ENCODE measurements around the gene CFAP77. TPM values are rescaled to one million over a fixed set of nuclear protein-coding genes. Genes with fewer than 3 reads are reported as not detected.
A peak's percentile ranks its signal among the peaks of the same experiment; 100 is the strongest.

Gene CFAP77
- total and polyA plus RNA-seq, 2 experiments from 2014 or later = not detected

DNA sequence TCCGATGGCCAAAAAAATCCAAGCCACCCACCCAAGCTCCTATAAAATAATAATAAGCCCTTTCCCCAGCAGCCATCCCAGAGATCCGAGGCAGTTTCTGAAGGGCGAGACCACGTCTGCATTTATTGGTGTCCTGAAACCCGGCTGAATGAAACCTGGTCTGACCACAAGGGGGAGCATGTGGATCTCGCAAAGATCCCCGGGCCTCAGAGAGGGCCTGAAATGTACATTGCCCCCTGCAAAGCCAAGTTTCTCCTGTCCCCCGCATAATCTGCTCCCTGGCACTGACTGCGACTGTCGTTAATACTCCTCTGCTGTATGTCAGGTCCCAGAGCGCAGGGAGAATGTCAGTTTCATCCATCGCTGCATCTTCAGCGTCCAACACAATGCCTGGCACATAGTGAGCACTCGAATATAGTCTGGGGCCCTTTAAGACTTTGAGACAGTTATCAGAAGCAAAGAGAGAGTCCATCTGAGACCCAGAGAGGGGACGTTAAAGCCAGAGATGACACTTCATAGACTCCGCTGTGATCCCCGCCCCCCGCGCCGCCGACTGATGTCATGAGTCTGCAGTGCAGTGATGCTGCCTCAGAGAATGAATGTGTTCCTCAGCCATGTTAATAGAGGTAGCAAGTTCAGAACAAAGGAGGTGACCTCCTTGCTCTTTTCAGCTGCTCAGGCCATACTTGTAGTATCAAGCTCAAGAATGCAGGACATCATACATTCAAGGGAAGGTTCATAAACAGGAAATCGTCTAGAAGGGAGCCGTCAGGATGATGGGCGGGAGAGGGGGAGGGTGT lies 97.9 kb downstream of the CFAP77 start:
- in situ Hi-C loops (cut with MboI) = loop anchor here (10.0 kb wide), 1 partner anchor 287 kb away; no protein-coding TSS in a partner anchor
- no peak for TF ChIP-seq EZH2phosphoT487 (IDR thresholded peaks at IDR 0.05; ENCODE audit: insufficient read depth, low read depth)
- no peak for TF ChIP-seq EZH2 (IDR thresholded peaks at IDR 0.05; ENCODE audit: insufficient read depth, poor library complexity, severe bottlenecking)
- DNase-seq = peak; percentile 75
- Histone ChIP-seq H3K9me3 (ENCODE audit: low read depth) (no peaks in the 10 kb centered on the region), H2AFZ (no peak overlapping the region), H3K79me2 (ENCODE audit: insufficient read depth) (no peaks in the 10 kb centered on the region), H3K9ac (no peak overlapping the region), H3K27ac (no peak overlapping the region), H3K4me2 (ENCODE audit: unreplicated experiment) (no peak overlapping the region), H4K20me1 (ENCODE audit: insufficient read depth) (no peaks in the 10 kb centered on the region), H3K4me1 (ENCODE audit: insufficient read depth) (no peaks in the 10 kb centered on the region), H3K4me3 (no peak overlapping the region), H3K36me3 (ENCODE audit: low read depth) (no peaks in the 10 kb centered on the region), H3K9me2 (ENCODE audit: insufficient read depth) (no peaks in the 10 kb centered on the region), H3K27me3 (replicated peaks; ENCODE audit: insufficient read depth) (peaks cover 44% of the 10 kb centered on the region), H3F3A (ENCODE audit: insufficient read depth) (no peaks in the 10 kb centered on the region)
- 39 to 40% methylated on average over 24 of the region's 24 CpGs for WGBS, 2 experiments (ENCODE audit: low coverage in 1 of 2, low lambda C conversion rate in 2 of 2, missing lambda C conversion rate in 2 of 2)

DNA sequence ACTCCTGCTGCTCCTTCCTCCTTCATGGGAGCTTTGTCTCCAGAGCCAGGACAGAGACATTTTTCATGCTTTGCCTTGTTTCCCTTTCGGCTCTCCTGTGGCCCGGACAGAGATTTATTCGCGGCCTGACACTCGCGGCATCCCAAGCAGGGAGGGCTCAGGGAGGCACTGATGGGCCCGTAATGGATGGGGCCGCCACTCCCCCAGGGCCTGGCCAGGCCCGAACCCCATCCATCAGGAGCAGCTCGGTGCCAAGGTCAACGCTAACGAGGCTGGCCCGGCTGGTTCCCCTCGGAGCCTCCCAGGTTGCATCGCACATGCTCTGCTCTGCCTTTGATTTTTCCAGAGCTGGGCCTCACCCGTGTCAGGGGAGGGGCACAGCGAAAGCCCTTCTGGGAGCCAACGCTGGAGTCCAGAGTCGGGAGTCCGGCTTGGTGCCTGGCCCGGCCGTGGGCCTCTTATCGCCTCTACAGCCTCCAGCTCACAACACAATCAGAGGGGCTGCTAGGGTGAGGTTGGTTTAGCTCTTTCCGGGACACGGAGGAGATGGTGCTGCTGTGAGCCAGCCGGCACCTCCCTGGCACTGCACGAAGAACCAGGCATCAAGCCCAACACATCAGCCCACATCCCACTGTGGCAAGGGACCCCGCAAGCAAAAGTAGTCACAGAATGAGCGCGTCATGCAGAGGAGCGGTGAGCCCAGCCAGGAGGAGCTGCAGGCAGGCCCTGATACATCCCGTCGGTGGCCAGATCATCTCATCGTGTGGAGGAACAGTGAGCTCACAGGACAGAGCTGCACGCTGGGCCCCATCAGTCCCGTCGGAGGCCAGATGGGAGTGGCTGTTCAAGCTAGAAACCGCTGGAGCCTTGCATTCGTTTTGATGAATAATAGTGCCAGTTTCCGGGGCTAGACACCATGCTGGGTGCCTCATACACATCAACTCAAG lies 100.2 kb downstream of the CFAP77 start:
- no peak for TF ChIP-seq EZH2phosphoT487 (IDR thresholded peaks at IDR 0.05; ENCODE audit: insufficient read depth, low read depth)
- TF ChIP-seq EZH2 (IDR thresholded peaks at IDR 0.05; ENCODE audit: insufficient read depth, poor library complexity, severe bottlenecking) = no peak
- WGBS, 2 experiments (ENCODE audit: low coverage in 1 of 2, low lambda C conversion rate in 2 of 2, missing lambda C conversion rate in 2 of 2) = 31 to 33% methylated on average over 40 of the region's 40 CpGs
- peak; percentile 72 for DNase-seq
- Histone ChIP-seq H3K79me2 (ENCODE audit: insufficient read depth) (no peaks in the 10 kb centered on the region), H3K4me2 (ENCODE audit: unreplicated experiment) (no peak overlapping the region), H3K27ac (no peak overlapping the region), H3F3A (ENCODE audit: insufficient read depth) (no peaks in the 10 kb centered on the region), H3K9me2 (ENCODE audit: insufficient read depth) (no peaks in the 10 kb centered on the region), H3K9me3 (ENCODE audit: low read depth) (no peaks in the 10 kb centered on the region), H3K4me3 (no peak overlapping the region), H3K9ac (no peak overlapping the region), H4K20me1 (ENCODE audit: insufficient read depth) (no peaks in the 10 kb centered on the region), H3K36me3 (ENCODE audit: low read depth) (no peaks in the 10 kb centered on the region), H3K27me3 (replicated peaks; ENCODE audit: insufficient read depth) (peaks cover 24% of the 10 kb centered on the region), H3K4me1 (ENCODE audit: insufficient read depth) (no peaks in the 10 kb centered on the region), H2AFZ (no peak overlapping the region)
- in situ Hi-C loops (cut with MboI) = loop anchor here (10.0 kb wide), 1 partner anchor 285 kb away; no protein-coding TSS in a partner anchor

DNA sequence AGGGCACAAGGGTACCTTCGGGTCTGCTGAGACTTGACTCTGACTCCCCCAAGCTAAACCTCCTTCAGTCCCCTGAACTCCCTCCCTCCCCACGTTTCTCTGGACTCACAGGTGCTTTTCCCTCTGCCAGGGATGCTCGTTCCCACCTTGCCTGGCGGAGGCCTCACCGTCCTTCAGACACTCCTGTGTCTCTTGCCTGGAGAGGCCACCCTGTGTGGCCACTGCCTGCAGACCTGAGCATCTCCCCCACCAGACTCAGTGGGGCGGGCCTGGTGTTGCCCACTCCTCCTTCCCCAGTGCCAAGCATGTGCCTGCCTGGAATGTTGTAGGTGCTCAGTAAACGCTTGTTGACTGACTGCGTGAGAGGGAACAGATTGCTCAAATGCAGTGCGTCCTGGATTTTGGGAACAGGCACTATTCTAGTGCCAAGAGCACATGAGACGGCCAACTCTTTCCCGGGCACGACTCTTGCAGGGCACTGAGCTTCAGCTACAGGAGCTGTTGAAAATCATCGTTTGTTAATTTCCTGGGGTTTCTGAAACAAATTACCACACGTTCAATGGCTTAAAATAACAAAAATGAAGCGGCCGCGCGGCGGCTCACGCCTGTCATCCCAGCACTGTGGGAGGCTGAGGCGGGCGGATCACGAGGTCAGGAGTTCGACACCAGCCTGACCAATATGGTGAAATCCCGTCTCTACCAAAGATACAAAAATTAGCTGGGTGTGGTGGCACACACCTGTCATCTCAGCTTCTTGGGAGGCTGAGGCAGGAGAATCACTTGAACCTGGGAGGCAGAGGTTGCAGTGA lies 101.4 kb downstream of the CFAP77 start:
- H3K9ac ChIP-seq = no peak overlapping the region
- in situ Hi-C loops (cut with MboI) = no loop called here
- H3K9me2 ChIP-seq (ENCODE audit: insufficient read depth) = no peaks in the 10 kb centered on the region
- no peak overlapping the region for H2AFZ ChIP-seq
- DNase-seq = no peak
- no peaks in the 10 kb centered on the region for H3K4me1 ChIP-seq (ENCODE audit: insufficient read depth)
- H3K36me3 ChIP-seq (ENCODE audit: low read depth) = no peaks in the 10 kb centered on the region
- no peaks in the 10 kb centered on the region for H3K79me2 ChIP-seq (ENCODE audit: insufficient read depth)
- no peaks in the 10 kb centered on the region for H3K9me3 ChIP-seq (ENCODE audit: low read depth)
- no peaks in the 10 kb centered on the region for H3F3A ChIP-seq (ENCODE audit: insufficient read depth)
- no peak overlapping the region for H3K27ac ChIP-seq
- H4K20me1 ChIP-seq (ENCODE audit: insufficient read depth) = no peaks in the 10 kb centered on the region
- peaks cover 14% of the 10 kb centered on the region for H3K27me3 ChIP-seq (replicated peaks; ENCODE audit: insufficient read depth)
- H3K4me2 ChIP-seq (ENCODE audit: unreplicated experiment) = no peak overlapping the region
- WGBS, 2 experiments (ENCODE audit: low coverage in 1 of 2, low lambda C conversion rate in 2 of 2, missing lambda C conversion rate in 2 of 2) = 77% methylated on average over 25 of the region's 25 CpGs
- TF ChIP-seq EZH2 (IDR thresholded peaks at IDR 0.05; ENCODE audit: insufficient read depth, poor library complexity, severe bottlenecking) (no peak), EZH2phosphoT487 (IDR thresholded peaks at IDR 0.05; ENCODE audit: insufficient read depth, low read depth) (no peak)
- no peak overlapping the region for H3K4me3 ChIP-seq

DNA sequence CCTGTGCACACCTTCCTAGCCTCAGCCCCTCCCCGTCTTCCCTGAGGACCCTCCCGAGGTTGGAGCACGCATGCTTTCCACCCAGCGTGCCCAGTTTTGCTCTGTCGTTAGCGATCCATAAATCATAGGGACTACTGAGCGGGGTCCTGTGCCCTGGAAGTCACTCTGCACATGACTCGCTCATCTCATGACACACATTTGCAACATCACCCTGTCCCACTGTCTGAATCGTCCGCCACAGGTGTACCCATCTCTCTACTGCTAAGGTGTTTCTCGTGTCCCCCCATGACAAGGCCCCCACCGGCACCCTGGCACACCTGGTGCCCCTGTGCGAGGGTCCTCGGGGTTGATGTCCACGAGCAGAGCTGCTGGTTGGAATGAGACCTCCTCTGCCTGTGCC lies 103.4 kb downstream of the CFAP77 start:
- H3K4me3 ChIP-seq = no peak overlapping the region
- no peaks in the 10 kb centered on the region for H3K36me3 ChIP-seq (ENCODE audit: low read depth)
- no peak overlapping the region for H3K4me2 ChIP-seq (ENCODE audit: unreplicated experiment)
- no peak for DNase-seq
- no peaks in the 10 kb centered on the region for H3K9me2 ChIP-seq (ENCODE audit: insufficient read depth)
- 69% methylated on average over 15 of the region's 15 CpGs for WGBS, 2 experiments (ENCODE audit: low coverage in 1 of 2, low lambda C conversion rate in 2 of 2, missing lambda C conversion rate in 2 of 2)
- no peaks in the 10 kb centered on the region for H3K4me1 ChIP-seq (ENCODE audit: insufficient read depth)
- no peak overlapping the region for H3K9ac ChIP-seq
- in situ Hi-C loops (cut with MboI) = no loop called here
- no peak overlapping the region for H3K27ac ChIP-seq
- peaks cover 17% of the 10 kb centered on the region for H3K27me3 ChIP-seq (replicated peaks; ENCODE audit: insufficient read depth)
- H3K9me3 ChIP-seq (ENCODE audit: low read depth) = no peaks in the 10 kb centered on the region
- no peaks in the 10 kb centered on the region for H4K20me1 ChIP-seq (ENCODE audit: insufficient read depth)
- no peak overlapping the region for H2AFZ ChIP-seq
- no peaks in the 10 kb centered on the region for H3F3A ChIP-seq (ENCODE audit: insufficient read depth)
- TF ChIP-seq EZH2phosphoT487 (IDR thresholded peaks at IDR 0.05; ENCODE audit: insufficient read depth, low read depth) (no peak), EZH2 (IDR thresholded peaks at IDR 0.05; ENCODE audit: insufficient read depth, poor library complexity, severe bottlenecking) (no peak)
- H3K79me2 ChIP-seq (ENCODE audit: insufficient read depth) = no peaks in the 10 kb centered on the region
